ENCODE measurements around the gene OSGEP. TPM values are rescaled to one million over a fixed set of nuclear protein-coding genes. Genes with fewer than 3 reads are reported as not detected.

The OSGEP gene
- total and polyA plus RNA-seq, 2 experiments from 2014 or later = 29.0 to 59.5 TPM

- TF ChIP-seq ZNF462 (CRISPR knock-in tag; IDR thresholded peaks at IDR 0.05) (no peak), POLR2AphosphoS5 (IDR thresholded peaks at IDR 0.05; ENCODE audit: low read depth) (no peak)
Measured at GRCh38 chr14:20460458-20461224, 6.0 kb upstream of the OSGEP start (continued).

- Histone ChIP-seq H2AFZ (no peak overlapping the region), H3K9me2 (ENCODE audit: insufficient read depth) (peaks cover 5% of the 10 kb centered on the region; the same call in 1 of the 2 replicates), H3K36me3 (ENCODE audit: insufficient read depth) (peaks cover 17% of the 10 kb centered on the region), H4K20me1 (replicated peaks; ENCODE audit: insufficient read depth) (peaks cover 11% of the 10 kb centered on the region), H3K79me2 (replicated peaks; ENCODE audit: insufficient read depth) (peaks cover 42% of the 10 kb centered on the region), H3K27ac (ENCODE audit: low read depth) (peak overlapping the region; percentile 67), H3K4me2 (no peak overlapping the region), H3K4me1 (ENCODE audit: insufficient read depth) (peaks cover 29% of the 10 kb centered on the region), H3F3A (replicated peaks; ENCODE audit: low read depth) (peaks cover 32% of the 10 kb centered on the region; the same call in 1 of the 2 replicates), H3K27me3 (ENCODE audit: insufficient read depth) (no peaks in the 10 kb centered on the region), H3K4me3 (no peak overlapping the region)
- TF ChIP-seq CREB1 (CRISPR knock-in tag; IDR thresholded peaks at IDR 0.05; ENCODE audit: low read depth) (no peak), POLR2AphosphoS5 (IDR thresholded peaks at IDR 0.05; ENCODE audit: low read depth) (0 out of 2 replicates have a peak, but pooled peaks have one; percentile 28)
- peak; percentile 15 for DNase-seq (ENCODE audit: low spot score)
- Mint-ChIP-seq H3K4me1 (peaks cover 22% of the 10 kb centered on the region), H3K27me3 (ENCODE audit: insufficient read depth, low read depth, poor library complexity) (peaks cover 12% of the 10 kb centered on the region), H3K36me3 (ENCODE audit: low read depth) (peaks cover 5% of the 10 kb centered on the region; the same call in 2 of the 3 replicates), H3K27ac (no peak overlapping the region; the same call in 1 of the 2 replicates), H3K4me3 (0 out of 3 replicates have a peak overlapping the region, but pooled peaks have one; percentile 95), H3K9me3 (peaks cover 11% of the 10 kb centered on the region)
- no peak for ATAC-seq
Measured at GRCh38 chr14:20458031-20458789, 3.6 kb upstream of the OSGEP start.

Measured in GM23338 (cell line).